ENCODE results near the gene NPY1R. TPM values are rescaled to one million over a fixed set of nuclear protein-coding genes. Genes with fewer than 3 reads are reported as not detected.

The NPY1R gene
- total RNA-seq, 1 donor: under 0.01 TPM

DNA sequence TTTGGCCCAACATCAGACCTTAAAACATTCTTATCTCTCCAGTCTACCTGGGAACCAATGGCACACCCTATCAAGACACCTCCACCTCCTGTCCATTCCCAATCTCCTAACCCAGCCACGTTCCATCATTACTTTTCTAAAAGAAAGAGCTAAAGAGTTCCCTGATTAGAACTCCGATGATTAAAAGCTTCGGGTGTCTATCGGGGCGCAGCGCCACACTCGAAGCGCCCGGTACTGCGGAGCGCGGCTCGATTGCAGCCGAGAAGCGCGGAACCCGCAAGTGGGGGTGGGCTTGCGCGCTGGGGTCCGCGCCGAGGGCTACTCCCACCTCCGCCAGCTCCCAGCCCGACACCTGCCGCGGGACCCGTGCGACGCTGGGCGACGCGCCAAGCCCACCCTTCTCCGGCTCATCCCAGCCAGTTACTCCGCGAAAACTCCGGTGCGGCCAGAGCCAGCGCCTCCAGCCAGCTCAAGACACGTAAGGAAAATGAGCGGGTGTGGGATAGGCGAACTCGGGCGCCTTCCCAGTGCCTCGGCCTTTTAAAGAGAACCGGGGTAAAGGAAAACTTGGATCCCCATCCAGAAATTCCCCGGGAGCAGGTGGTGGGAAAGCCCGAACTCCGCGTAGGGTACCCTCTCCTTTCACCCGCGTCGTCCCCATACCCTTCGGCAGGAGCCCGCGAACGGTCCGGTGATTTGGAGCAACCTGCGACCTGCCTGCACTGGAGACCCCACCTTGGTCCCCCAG is 593 bp downstream of the NPY1R start:
- Histone ChIP-seq H3K79me2 (ENCODE audit: insufficient read depth, low read length) (no peaks in the 10 kb centered on the region), H4K20me1 (ENCODE audit: insufficient read depth, low read length) (no peaks in the 10 kb centered on the region), H3K4me2 (ENCODE audit: insufficient read depth, low read length) (peak overlapping the region; percentile 97), H3K9me3 (ENCODE audit: low read depth, low read length) (no peaks in the 10 kb centered on the region), H3K27ac (ENCODE audit: low read depth, low read length) (no peak overlapping the region), H3K27me3 (ENCODE audit: insufficient read depth, low read length) (peaks cover 25% of the 10 kb centered on the region), H3K4me3 (ENCODE audit: insufficient read depth, low read length) (peak overlapping the region; percentile 73), H2AFZ (ENCODE audit: low read length) (peak overlapping the region; percentile 96), H3K4me1 (ENCODE audit: insufficient read depth, low read length) (peaks cover 11% of the 10 kb centered on the region), H3K36me3 (ENCODE audit: insufficient read depth, low read length) (no peaks in the 10 kb centered on the region)
- peak; percentile 73 for DNase-seq (ENCODE audit: insufficient read length, low spot score, missing footprints)
- TF ChIP-seq, protein P1, sequence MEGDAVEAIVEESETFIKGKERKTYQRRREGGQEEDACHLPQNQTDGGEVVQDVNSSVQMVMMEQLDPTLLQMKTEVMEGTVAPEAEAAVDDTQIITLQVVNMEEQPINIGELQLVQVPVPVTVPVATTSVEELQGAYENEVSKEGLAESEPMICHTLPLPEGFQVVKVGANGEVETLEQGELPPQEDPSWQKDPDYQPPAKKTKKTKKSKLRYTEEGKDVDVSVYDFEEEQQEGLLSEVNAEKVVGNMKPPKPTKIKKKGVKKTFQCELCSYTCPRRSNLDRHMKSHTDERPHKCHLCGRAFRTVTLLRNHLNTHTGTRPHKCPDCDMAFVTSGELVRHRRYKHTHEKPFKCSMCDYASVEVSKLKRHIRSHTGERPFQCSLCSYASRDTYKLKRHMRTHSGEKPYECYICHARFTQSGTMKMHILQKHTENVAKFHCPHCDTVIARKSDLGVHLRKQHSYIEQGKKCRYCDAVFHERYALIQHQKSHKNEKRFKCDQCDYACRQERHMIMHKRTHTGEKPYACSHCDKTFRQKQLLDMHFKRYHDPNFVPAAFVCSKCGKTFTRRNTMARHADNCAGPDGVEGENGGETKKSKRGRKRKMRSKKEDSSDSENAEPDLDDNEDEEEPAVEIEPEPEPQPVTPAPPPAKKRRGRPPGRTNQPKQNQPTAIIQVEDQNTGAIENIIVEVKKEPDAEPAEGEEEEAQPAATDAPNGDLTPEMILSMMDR (IDR thresholded peaks at IDR 0.05; ENCODE audit: extremely low read depth, low read depth, low read length): no peak

DNA sequence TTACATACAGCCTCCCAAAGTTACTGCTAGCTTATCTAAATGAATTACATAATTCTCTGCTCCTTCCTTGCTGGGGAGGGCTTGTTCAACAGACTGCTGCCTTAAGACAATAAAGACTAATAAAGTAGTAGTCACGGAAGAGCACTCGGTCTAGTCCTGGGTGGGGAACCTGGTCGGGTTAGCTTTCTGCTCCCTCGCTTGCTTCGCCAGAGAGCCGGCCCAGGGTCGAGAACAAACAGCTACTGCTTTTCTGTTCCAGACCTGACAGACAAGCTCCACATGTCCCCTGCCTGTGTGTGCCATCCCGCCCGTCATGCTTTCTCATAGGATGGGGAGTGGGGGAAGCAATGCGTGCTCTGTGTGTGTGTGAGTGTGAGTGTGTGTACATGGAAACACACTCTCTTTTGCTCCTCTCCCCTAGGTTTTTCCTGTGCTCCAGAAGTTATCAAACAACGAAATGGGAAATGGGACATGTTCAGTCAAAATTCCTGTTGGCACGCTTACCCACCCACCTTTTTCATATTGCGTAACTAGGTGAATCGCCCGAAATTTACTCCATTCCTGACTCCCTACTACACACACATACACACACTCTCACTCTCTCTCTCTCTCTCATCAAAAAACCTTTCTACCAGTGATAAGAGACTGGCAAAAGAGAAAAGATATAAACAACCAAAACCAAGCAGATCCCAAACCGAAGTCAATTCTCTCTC is 1.3 kb downstream of the NPY1R start:
- TF ChIP-seq, protein P1 (IDR thresholded peaks at IDR 0.05; ENCODE audit: extremely low read depth, low read depth, low read length): no peak
- Histone ChIP-seq H3K27me3 (ENCODE audit: insufficient read depth, low read length) (peaks cover 25% of the 10 kb centered on the region), H4K20me1 (ENCODE audit: insufficient read depth, low read length) (no peaks in the 10 kb centered on the region), H3K36me3 (ENCODE audit: insufficient read depth, low read length) (no peaks in the 10 kb centered on the region), H3K79me2 (ENCODE audit: insufficient read depth, low read length) (no peaks in the 10 kb centered on the region), H3K4me1 (ENCODE audit: insufficient read depth, low read length) (peaks cover 11% of the 10 kb centered on the region), H3K4me3 (ENCODE audit: insufficient read depth, low read length) (no peak overlapping the region), H3K4me2 (ENCODE audit: insufficient read depth, low read length) (peak overlapping the region; percentile 97), H2AFZ (ENCODE audit: low read length) (no peak overlapping the region), H3K9me3 (ENCODE audit: low read depth, low read length) (no peaks in the 10 kb centered on the region), H3K27ac (ENCODE audit: low read depth, low read length) (no peak overlapping the region)
- DNase-seq (ENCODE audit: insufficient read length, low spot score, missing footprints): no peak

DNA sequence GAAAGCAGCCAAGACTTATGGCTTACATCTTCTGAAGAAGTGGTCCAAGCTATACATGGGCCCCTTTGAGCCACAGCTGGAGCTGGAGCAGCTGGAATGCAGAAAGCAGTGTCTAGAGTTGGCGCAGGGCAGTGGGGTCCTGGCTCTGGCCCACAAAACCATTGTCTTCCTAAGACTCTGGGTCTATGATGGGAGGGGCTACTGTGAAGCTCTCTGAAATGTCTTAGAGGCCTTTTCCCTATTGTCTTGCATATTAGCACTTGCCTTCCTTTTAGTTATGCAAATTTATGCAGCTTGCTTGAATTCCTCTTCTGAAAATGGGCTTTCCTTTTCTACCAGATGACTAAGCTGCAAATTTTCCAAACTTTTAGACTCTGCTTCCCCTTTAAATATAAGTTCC is 15.3 kb downstream of the NPY1R start:
- DNase-seq (ENCODE audit: insufficient read length, low spot score, missing footprints): no peak
- H3K9me3 ChIP-seq (ENCODE audit: low read depth, low read length): no peaks in the 10 kb centered on the region
- H3K4me3 ChIP-seq (ENCODE audit: insufficient read depth, low read length): no peak overlapping the region
- H3K27me3 ChIP-seq (ENCODE audit: insufficient read depth, low read length): no peaks in the 10 kb centered on the region
- no peak overlapping the region for H3K27ac ChIP-seq (ENCODE audit: low read depth, low read length)
- H3K79me2 ChIP-seq (ENCODE audit: insufficient read depth, low read length): no peaks in the 10 kb centered on the region
- no peak overlapping the region for H2AFZ ChIP-seq (ENCODE audit: low read length)
- H4K20me1 ChIP-seq (ENCODE audit: insufficient read depth, low read length): no peaks in the 10 kb centered on the region
- TF ChIP-seq, protein P1 (IDR thresholded peaks at IDR 0.05; ENCODE audit: extremely low read depth, low read depth, low read length): no peak
- no peaks in the 10 kb centered on the region for H3K4me1 ChIP-seq (ENCODE audit: insufficient read depth, low read length)
- H3K4me2 ChIP-seq (ENCODE audit: insufficient read depth, low read length): no peak overlapping the region
- H3K36me3 ChIP-seq (ENCODE audit: insufficient read depth, low read length): no peaks in the 10 kb centered on the region

DNA sequence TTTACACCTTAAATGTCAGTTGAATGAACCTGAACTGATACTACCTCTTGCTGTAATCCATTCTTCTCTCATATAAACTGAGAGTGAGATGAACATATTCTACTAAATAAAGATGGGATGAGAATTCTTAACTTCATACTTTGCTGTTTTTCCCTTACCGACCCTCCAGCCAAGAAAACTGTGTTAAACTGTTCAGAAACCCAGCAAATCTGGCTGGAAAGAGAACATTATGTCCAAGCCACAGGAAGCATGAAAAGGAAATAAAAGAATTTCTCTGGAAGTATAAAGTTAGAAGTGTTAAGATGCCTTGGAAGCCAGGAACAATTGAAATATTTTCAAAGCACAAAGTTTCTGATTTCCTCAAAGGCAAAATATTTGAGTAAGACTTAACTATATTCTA is 22.9 kb downstream of the NPY1R start:
- Histone ChIP-seq H3K4me3 (ENCODE audit: insufficient read depth, low read length) (no peak overlapping the region), H3K27me3 (ENCODE audit: insufficient read depth, low read length) (no peaks in the 10 kb centered on the region), H3K4me2 (ENCODE audit: insufficient read depth, low read length) (no peak overlapping the region), H3K27ac (ENCODE audit: low read depth, low read length) (no peak overlapping the region), H3K36me3 (ENCODE audit: insufficient read depth, low read length) (no peaks in the 10 kb centered on the region), H4K20me1 (ENCODE audit: insufficient read depth, low read length) (no peaks in the 10 kb centered on the region), H2AFZ (ENCODE audit: low read length) (no peak overlapping the region), H3K79me2 (ENCODE audit: insufficient read depth, low read length) (no peaks in the 10 kb centered on the region), H3K4me1 (ENCODE audit: insufficient read depth, low read length) (no peaks in the 10 kb centered on the region), H3K9me3 (ENCODE audit: low read depth, low read length) (no peaks in the 10 kb centered on the region)
- no peak for DNase-seq (ENCODE audit: insufficient read length, low spot score, missing footprints)
- TF ChIP-seq, protein P1 (IDR thresholded peaks at IDR 0.05; ENCODE audit: extremely low read depth, low read depth, low read length): no peak
